ENCODE data around the gene PA2G4.

DNA sequence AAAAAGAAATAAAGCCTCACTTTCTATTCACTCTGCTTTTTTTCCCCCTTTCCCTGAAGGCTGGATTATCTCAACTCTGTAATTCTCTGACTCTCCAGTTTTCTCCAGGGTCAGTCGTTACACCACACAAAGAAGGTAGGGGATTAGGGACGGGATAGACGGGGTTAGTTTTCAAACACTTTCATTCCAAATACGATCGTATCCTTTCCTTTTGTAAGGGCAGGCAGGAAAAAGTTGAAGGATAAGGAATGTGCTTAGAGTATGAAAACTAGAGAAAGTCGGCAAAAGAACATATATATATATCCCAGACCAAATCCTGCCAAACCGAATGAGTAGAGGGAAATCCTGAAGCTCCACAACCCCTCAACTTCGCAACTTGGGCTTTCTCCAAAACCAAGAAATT, 23.1 kb downstream of the PA2G4 start:
- TF ChIP-seq, protein P1, sequence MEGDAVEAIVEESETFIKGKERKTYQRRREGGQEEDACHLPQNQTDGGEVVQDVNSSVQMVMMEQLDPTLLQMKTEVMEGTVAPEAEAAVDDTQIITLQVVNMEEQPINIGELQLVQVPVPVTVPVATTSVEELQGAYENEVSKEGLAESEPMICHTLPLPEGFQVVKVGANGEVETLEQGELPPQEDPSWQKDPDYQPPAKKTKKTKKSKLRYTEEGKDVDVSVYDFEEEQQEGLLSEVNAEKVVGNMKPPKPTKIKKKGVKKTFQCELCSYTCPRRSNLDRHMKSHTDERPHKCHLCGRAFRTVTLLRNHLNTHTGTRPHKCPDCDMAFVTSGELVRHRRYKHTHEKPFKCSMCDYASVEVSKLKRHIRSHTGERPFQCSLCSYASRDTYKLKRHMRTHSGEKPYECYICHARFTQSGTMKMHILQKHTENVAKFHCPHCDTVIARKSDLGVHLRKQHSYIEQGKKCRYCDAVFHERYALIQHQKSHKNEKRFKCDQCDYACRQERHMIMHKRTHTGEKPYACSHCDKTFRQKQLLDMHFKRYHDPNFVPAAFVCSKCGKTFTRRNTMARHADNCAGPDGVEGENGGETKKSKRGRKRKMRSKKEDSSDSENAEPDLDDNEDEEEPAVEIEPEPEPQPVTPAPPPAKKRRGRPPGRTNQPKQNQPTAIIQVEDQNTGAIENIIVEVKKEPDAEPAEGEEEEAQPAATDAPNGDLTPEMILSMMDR (IDR thresholded peaks at IDR 0.05; ENCODE audit: low read depth, low read length, missing input control), result no peak
- TF ChIP-seq RAD21 (IDR thresholded peaks at IDR 0.05) (no peak), JUND (IDR thresholded peaks at IDR 0.05) (no peak), MAX (IDR thresholded peaks at IDR 0.05) (no peak), YY1 (IDR thresholded peaks at IDR 0.05) (no peak), TAF1 (conservative IDR thresholded peaks at IDR 0.05) (no peak)
- TF ChIP-seq, protein P2, sequence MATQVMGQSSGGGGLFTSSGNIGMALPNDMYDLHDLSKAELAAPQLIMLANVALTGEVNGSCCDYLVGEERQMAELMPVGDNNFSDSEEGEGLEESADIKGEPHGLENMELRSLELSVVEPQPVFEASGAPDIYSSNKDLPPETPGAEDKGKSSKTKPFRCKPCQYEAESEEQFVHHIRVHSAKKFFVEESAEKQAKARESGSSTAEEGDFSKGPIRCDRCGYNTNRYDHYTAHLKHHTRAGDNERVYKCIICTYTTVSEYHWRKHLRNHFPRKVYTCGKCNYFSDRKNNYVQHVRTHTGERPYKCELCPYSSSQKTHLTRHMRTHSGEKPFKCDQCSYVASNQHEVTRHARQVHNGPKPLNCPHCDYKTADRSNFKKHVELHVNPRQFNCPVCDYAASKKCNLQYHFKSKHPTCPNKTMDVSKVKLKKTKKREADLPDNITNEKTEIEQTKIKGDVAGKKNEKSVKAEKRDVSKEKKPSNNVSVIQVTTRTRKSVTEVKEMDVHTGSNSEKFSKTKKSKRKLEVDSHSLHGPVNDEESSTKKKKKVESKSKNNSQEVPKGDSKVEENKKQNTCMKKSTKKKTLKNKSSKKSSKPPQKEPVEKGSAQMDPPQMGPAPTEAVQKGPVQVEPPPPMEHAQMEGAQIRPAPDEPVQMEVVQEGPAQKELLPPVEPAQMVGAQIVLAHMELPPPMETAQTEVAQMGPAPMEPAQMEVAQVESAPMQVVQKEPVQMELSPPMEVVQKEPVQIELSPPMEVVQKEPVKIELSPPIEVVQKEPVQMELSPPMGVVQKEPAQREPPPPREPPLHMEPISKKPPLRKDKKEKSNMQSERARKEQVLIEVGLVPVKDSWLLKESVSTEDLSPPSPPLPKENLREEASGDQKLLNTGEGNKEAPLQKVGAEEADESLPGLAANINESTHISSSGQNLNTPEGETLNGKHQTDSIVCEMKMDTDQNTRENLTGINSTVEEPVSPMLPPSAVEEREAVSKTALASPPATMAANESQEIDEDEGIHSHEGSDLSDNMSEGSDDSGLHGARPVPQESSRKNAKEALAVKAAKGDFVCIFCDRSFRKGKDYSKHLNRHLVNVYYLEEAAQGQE (IDR thresholded peaks at IDR 0.05), result no peak

All from liver (tissue), 3 donors.